ENCODE data around the gene GNA12.

GNA12 gene

GRCh38 chr7:2763597-2763996 lies 80.5 kb downstream of the GNA12 start:
- Histone ChIP-seq H4K20me1 (ENCODE audit: control insufficient read depth, insufficient read depth, low read depth, low read length) (no peaks in the 10 kb centered on the region), H3K27ac (ENCODE audit: low read depth, low read length) (no peak overlapping the region), H3K79me2 (ENCODE audit: control insufficient read depth, low read length) (no peaks in the 10 kb centered on the region), H3K27me3 (ENCODE audit: control insufficient read depth, low read length) (no peaks in the 10 kb centered on the region), H3K36me3 (ENCODE audit: control insufficient read depth, low read length) (no peaks in the 10 kb centered on the region), H3K4me2 (ENCODE audit: low read length) (no peak overlapping the region), H3K4me3 (ENCODE audit: low read length) (no peak overlapping the region), H3K9me2 (replicated peaks; ENCODE audit: control insufficient read depth, low read length) (no peaks in the 10 kb centered on the region), H3K9me3 (ENCODE audit: control insufficient read depth, insufficient read depth, low read length) (no peaks in the 10 kb centered on the region), H3K4me1 (ENCODE audit: control insufficient read depth, low read length) (no peaks in the 10 kb centered on the region; the same call in 1 of the 2 replicates), H3F3A (ENCODE audit: control insufficient read depth, insufficient read depth) (no peaks in the 10 kb centered on the region)
- TF ChIP-seq CTCF (IDR thresholded peaks at IDR 0.05; ENCODE audit: low read depth, low read length, poor library complexity, severe bottlenecking) (no peak), EZH2phosphoT487 (IDR thresholded peaks at IDR 0.05; ENCODE audit: borderline replicate concordance, low read length) (no peak)

- Histone ChIP-seq H3F3A (ENCODE audit: control insufficient read depth, insufficient read depth) (no peaks in the 10 kb centered on the region), H3K36me3 (ENCODE audit: control insufficient read depth, low read length) (no peaks in the 10 kb centered on the region), H3K9me3 (ENCODE audit: control insufficient read depth, insufficient read depth, low read length) (no peaks in the 10 kb centered on the region), H3K4me2 (ENCODE audit: low read length) (no peak overlapping the region), H3K4me1 (ENCODE audit: control insufficient read depth, low read length) (peaks cover 5% of the 10 kb centered on the region), H3K27me3 (ENCODE audit: control insufficient read depth, low read length) (no peaks in the 10 kb centered on the region), H3K27ac (ENCODE audit: low read depth, low read length) (no peak overlapping the region), H3K4me3 (ENCODE audit: low read length) (no peak overlapping the region), H3K79me2 (ENCODE audit: control insufficient read depth, low read length) (no peaks in the 10 kb centered on the region), H3K9me2 (replicated peaks; ENCODE audit: control insufficient read depth, low read length) (no peaks in the 10 kb centered on the region), H4K20me1 (ENCODE audit: control insufficient read depth, insufficient read depth, low read depth, low read length) (no peaks in the 10 kb centered on the region)
- no peak for TF ChIP-seq CTCF (IDR thresholded peaks at IDR 0.05; ENCODE audit: low read depth, low read length, poor library complexity, severe bottlenecking)
Observed at GRCh38 chr7:2761801-2762497, 82.2 kb downstream of the GNA12 start.

- Histone ChIP-seq H3K4me1 (ENCODE audit: control insufficient read depth, low read length) (peaks cover 5% of the 10 kb centered on the region), H3K36me3 (ENCODE audit: control insufficient read depth, low read length) (no peaks in the 10 kb centered on the region), H3K27me3 (ENCODE audit: control insufficient read depth, low read length) (no peaks in the 10 kb centered on the region), H3K4me2 (ENCODE audit: low read length) (no peak overlapping the region), H3K79me2 (ENCODE audit: control insufficient read depth, low read length) (no peaks in the 10 kb centered on the region), H3K4me3 (ENCODE audit: low read length) (no peak overlapping the region), H4K20me1 (ENCODE audit: control insufficient read depth, insufficient read depth, low read depth, low read length) (no peaks in the 10 kb centered on the region), H3K27ac (ENCODE audit: low read depth, low read length) (no peak overlapping the region), H3F3A (ENCODE audit: control insufficient read depth, insufficient read depth) (no peaks in the 10 kb centered on the region), H3K9me3 (ENCODE audit: control insufficient read depth, insufficient read depth, low read length) (no peaks in the 10 kb centered on the region), H3K9me2 (replicated peaks; ENCODE audit: control insufficient read depth, low read length) (no peaks in the 10 kb centered on the region)
- TF ChIP-seq CTCF (IDR thresholded peaks at IDR 0.05; ENCODE audit: low read depth, low read length, poor library complexity, severe bottlenecking): no peak
- TF ChIP-seq EZH2phosphoT487 (IDR thresholded peaks at IDR 0.05; ENCODE audit: borderline replicate concordance, low read length): no peak
Observed at GRCh38 chr7:2761131-2761624, 82.9 kb downstream of the GNA12 start.
